Stimulated activated naive CD8-positive, alpha-beta T cell treated with anti-CD3 and anti-CD28 coated beads, Interleukin-15, Interleukin-2, amounts not matched to agents 100 ng/mL and 50 ng/mL, for 24 hours (primary cell): ENCODE results near the gene SPATC1L.
A peak's percentile ranks its signal among the peaks of the same experiment; 100 is the strongest.

ENCODE experiments used
- H3K27ac Mint-ChIP-seq: one replicate; pipeline ENCODE4 v1.8.0; 2021; ENCODE audit warnings: mild to moderate bottlenecking, mixed read lengths
- H3K27me3 Mint-ChIP-seq: one replicate; pipeline ENCODE4 v1.8.0; 2021; ENCODE audit warnings: mixed read lengths
- H3K36me3 Mint-ChIP-seq: one replicate; pipeline ENCODE4 v1.8.0; 2021; ENCODE audit warnings: low read depth, mixed read lengths
- H3K4me1 Mint-ChIP-seq: one replicate; pipeline ENCODE4 v1.8.0; 2021; ENCODE audit warnings: low read depth, mixed read lengths
- H3K4me3 Mint-ChIP-seq: one replicate; pipeline ENCODE4 v1.8.0; 2021; ENCODE audit warnings: mild to moderate bottlenecking, mixed read lengths
- H3K9me3 Mint-ChIP-seq: one replicate; pipeline ENCODE4 v1.8.0; 2021; ENCODE audit warnings: mixed read lengths

Gene SPATC1L

GRCh38 chr21:46194374-46195334 is 10.4 kb upstream of the SPATC1L start:
- H3K36me3 Mint-ChIP-seq: peaks cover 19% of the 10 kb centered on the region
- H3K4me3 Mint-ChIP-seq: no peak overlapping the region
- H3K9me3 Mint-ChIP-seq: no peaks in the 10 kb centered on the region
- no peaks in the 10 kb centered on the region for H3K27me3 Mint-ChIP-seq
- H3K27ac Mint-ChIP-seq: no peak overlapping the region
- H3K4me1 Mint-ChIP-seq: no peaks in the 10 kb centered on the region

DNA sequence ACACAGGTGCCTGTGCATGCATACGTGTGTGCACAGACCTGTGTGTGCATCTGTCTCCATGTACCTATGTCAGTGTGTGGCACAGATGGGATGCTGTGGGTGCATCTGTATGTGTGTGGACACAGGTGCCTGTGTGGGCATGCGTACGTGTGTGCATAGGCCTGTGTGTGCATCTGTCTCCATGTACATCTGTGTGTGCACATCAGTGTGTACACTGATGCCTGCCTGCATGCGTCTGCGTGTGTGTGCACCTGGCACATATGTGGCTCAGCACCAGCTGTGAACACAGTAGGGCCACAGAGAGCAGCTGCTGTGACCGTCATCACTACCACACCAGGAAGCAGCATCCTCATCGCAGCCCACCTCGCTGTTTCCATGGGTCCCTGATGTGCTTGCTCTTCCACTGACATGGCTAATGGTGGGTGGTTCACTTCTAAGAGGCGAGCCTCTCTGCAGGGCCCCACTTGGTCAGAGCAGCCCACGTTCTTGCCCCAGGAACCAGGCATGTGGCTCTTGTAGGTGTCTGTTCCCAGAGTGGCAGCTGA is 9.6 kb upstream of the SPATC1L start:
- no peaks in the 10 kb centered on the region for H3K4me1 Mint-ChIP-seq
- peaks cover 11% of the 10 kb centered on the region for H3K36me3 Mint-ChIP-seq
- H3K4me3 Mint-ChIP-seq: no peak overlapping the region
- H3K27me3 Mint-ChIP-seq: no peaks in the 10 kb centered on the region
- H3K27ac Mint-ChIP-seq: no peak overlapping the region
- H3K9me3 Mint-ChIP-seq: no peaks in the 10 kb centered on the region

DNA sequence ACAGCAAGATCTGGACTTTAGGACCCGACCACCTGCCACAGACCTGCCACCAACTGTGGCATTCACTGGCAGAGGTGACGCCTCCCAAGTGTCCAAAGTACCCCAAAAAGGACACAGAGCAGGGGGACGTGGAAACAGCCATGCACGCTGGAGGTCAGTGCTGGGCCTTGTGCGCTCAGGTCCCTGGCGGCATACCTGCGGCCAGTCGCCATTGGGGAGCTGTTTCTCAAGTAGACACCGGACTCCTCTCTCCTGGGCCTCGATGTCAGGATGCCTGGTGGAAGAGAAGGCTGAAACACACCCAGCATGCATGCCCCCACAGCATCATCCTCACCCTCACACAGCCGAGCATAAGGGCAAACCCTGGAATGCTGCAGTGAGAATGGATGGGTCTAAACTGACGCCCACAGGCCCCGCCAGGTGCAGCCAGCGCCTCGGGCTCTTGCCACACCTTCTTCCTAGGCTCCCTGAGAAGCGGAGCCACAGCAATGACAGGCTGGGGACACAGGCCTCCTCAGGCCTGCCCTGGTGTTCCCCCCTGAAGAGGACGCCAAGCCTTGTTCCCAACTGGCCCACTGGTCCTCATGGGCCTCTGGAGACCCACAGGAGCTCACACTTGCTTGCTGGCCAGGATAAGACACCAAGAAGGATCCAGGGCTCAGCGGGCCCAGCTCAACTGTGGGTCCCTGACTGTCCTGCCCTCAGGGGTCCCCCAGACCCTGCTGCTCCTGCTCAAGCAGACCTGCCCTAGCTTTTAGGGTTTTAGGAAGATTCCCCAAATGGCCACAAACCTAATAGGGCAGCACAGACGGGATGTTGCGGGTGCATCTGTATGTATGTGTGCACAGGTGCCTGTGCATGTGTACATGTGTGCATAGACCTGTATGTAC is 7.7 kb upstream of the SPATC1L start:
- no peak overlapping the region for H3K27ac Mint-ChIP-seq
- peaks cover 9% of the 10 kb centered on the region for H3K36me3 Mint-ChIP-seq
- no peaks in the 10 kb centered on the region for H3K27me3 Mint-ChIP-seq
- H3K4me1 Mint-ChIP-seq: no peaks in the 10 kb centered on the region
- H3K9me3 Mint-ChIP-seq: no peaks in the 10 kb centered on the region
- H3K4me3 Mint-ChIP-seq: no peak overlapping the region

GRCh38 chr21:46191257-46191685 is 7.0 kb upstream of the SPATC1L start:
- H3K4me1 Mint-ChIP-seq: no peaks in the 10 kb centered on the region
- no peaks in the 10 kb centered on the region for H3K9me3 Mint-ChIP-seq
- no peaks in the 10 kb centered on the region for H3K27me3 Mint-ChIP-seq
- no peak overlapping the region for H3K27ac Mint-ChIP-seq
- H3K4me3 Mint-ChIP-seq: no peak overlapping the region
- H3K36me3 Mint-ChIP-seq: peaks cover 7% of the 10 kb centered on the region

DNA sequence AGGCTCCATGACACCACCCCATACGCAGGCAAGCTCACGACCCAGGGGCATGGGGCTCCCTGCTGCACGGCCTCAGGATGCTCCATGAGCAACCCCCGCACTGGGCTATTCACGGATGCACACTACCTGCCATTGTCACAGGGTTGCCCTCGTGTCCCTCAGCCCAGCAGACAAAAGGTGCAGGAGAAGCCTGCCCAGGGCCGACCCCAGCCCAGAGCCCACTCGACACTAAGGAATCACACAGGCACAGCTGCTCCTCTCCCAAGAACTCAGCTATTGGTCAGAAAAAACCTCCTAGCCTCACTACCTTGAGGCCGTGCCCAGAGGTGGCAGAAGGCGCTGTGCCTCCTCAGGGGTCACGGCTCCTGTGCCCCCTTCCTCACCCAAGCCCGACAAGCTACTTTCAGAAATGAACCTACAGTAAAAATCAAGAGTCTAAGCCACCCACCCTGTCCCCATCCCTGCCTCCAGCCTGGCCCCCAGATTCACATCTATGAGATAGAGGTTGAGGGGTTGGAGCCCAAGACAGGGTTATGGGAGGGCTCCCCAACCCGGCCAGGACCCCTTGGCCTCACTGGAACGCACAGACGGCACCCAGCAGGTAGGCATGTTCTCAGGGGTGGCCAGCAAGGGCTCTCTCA is 6.4 kb upstream of the SPATC1L start:
- H3K36me3 Mint-ChIP-seq: peaks cover 7% of the 10 kb centered on the region
- H3K9me3 Mint-ChIP-seq: no peaks in the 10 kb centered on the region
- no peaks in the 10 kb centered on the region for H3K27me3 Mint-ChIP-seq
- H3K4me3 Mint-ChIP-seq: no peak overlapping the region
- H3K4me1 Mint-ChIP-seq: no peaks in the 10 kb centered on the region
- no peak overlapping the region for H3K27ac Mint-ChIP-seq

GRCh38 chr21:46189959-46190490 is 5.8 kb upstream of the SPATC1L start:
- Mint-ChIP-seq H3K27me3 (no peaks in the 10 kb centered on the region), H3K4me1 (no peaks in the 10 kb centered on the region), H3K27ac (no peak overlapping the region), H3K4me3 (no peak overlapping the region), H3K36me3 (peaks cover 7% of the 10 kb centered on the region), H3K9me3 (no peaks in the 10 kb centered on the region)

GRCh38 chr21:46189213-46189958 is 5.1 kb upstream of the SPATC1L start:
- H3K36me3 Mint-ChIP-seq: peaks cover 7% of the 10 kb centered on the region
- H3K9me3 Mint-ChIP-seq: no peaks in the 10 kb centered on the region
- no peak overlapping the region for H3K4me3 Mint-ChIP-seq
- no peak overlapping the region for H3K27ac Mint-ChIP-seq
- no peaks in the 10 kb centered on the region for H3K4me1 Mint-ChIP-seq
- no peaks in the 10 kb centered on the region for H3K27me3 Mint-ChIP-seq

DNA sequence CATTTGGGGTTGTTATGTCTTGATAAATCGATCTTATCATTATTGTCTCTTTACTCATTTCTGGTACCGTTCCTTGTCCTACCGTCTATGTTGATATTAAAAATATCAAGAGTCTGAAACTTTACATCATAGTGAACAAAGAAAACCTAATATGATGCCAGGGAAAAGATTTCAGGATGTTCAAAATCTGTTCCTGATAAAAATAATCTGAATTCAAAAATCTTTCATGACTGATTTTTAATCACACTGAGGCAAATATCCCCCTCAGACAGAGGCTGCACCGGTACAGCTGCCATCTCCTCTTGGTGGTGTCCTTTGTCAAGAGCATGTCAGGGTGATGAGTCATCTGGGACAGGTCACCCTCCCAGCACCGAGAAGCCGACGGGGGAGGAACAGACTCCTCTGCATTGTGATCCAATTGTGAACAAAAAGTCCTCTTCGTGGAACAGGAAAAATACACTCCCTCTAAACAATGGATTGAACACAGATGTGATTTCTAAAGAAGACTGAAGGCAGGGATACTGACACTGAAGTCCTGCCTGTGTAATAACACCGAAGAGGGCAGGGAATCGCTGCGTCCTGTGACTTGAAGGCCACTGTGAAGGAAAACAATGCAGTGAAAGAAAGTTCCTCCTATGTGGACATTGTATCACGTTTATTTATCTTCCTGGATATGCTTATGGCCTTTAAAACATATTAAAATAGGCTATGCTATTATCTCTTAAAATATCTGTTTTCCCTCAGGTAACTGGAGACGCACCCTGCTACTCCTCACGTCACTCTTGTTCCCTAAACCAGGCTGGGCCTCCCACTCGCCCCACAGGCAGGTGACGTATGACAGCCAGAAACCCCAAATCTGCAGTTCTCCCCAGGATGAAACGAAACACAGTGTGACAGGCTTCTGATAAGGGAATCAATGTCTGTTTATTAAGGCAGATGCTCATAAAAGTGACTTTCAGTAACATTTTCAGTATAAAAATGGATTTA is 4.3 kb upstream of the SPATC1L start:
- Mint-ChIP-seq H3K36me3 (peaks cover 3% of the 10 kb centered on the region), H3K9me3 (no peaks in the 10 kb centered on the region), H3K27ac (peak overlapping the region; percentile 19), H3K27me3 (no peaks in the 10 kb centered on the region), H3K4me3 (no peak overlapping the region), H3K4me1 (no peaks in the 10 kb centered on the region)

GRCh38 chr21:46187814-46188213 is 3.6 kb upstream of the SPATC1L start:
- H3K27me3 Mint-ChIP-seq: no peaks in the 10 kb centered on the region
- H3K4me3 Mint-ChIP-seq: no peak overlapping the region
- no peaks in the 10 kb centered on the region for H3K9me3 Mint-ChIP-seq
- no peaks in the 10 kb centered on the region for H3K4me1 Mint-ChIP-seq
- peak overlapping the region; percentile 19 for H3K27ac Mint-ChIP-seq
- no peaks in the 10 kb centered on the region for H3K36me3 Mint-ChIP-seq

GRCh38 chr21:46187261-46187660 is 3.0 kb upstream of the SPATC1L start:
- H3K9me3 Mint-ChIP-seq: no peaks in the 10 kb centered on the region
- no peak overlapping the region for H3K4me3 Mint-ChIP-seq
- H3K36me3 Mint-ChIP-seq: no peaks in the 10 kb centered on the region
- no peaks in the 10 kb centered on the region for H3K4me1 Mint-ChIP-seq
- no peak overlapping the region for H3K27ac Mint-ChIP-seq
- H3K27me3 Mint-ChIP-seq: no peaks in the 10 kb centered on the region

GRCh38 chr21:46185716-46186115 is 1.5 kb upstream of the SPATC1L start:
- Mint-ChIP-seq H3K36me3 (no peaks in the 10 kb centered on the region), H3K9me3 (no peaks in the 10 kb centered on the region), H3K4me3 (no peak overlapping the region), H3K4me1 (no peaks in the 10 kb centered on the region), H3K27ac (no peak overlapping the region), H3K27me3 (no peaks in the 10 kb centered on the region)

DNA sequence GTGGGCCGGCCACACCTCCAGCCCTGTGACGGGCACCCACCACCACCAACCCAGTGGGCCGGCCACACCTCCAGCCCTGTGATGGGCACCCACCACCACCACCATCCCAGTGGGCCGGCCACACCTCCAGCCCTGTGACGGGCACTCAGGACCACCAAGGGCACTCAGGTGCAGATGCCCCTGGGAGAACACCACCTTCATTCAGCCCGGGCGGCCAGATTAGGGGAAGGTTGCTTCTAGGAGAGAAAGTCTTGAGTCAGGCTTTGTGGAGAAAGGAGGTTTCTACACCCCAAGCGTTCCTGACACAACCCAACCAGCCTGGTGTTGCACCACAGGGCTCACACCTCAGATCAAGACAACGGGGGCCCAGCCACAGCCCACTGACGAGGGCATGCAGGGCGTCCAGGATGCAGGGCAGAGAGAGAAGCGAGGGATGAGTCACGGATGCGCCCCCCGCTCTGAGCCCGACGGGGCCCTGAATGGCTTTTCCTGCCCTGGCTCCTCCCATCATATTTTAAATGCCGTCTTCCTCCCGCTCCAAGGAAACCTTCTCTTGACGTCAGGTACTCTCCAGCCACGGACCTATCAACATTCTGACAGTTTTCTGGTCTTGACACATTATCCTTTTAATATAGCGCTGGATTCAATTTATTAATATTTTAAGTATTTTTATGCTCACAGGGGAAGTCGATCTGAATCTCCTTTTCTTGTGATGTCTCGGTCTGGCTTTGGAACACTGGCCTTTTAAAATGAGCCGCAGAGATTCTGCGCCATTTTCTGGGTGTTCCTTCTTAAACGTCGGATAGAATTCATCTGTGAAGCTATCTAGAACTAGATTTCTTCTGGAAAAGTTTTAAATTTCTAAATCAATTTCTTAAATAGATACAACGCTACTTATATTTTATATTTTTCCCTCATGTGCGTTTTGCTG is 631 bp upstream of the SPATC1L start:
- Mint-ChIP-seq H3K4me3 (peak overlapping the region; percentile 82), H3K27me3 (no peaks in the 10 kb centered on the region), H3K9me3 (no peaks in the 10 kb centered on the region), H3K27ac (peak overlapping the region; percentile 76), H3K4me1 (no peaks in the 10 kb centered on the region), H3K36me3 (no peaks in the 10 kb centered on the region)
